Fibroblast of lung (primary cell): ENCODE measurements around the gene CGB7. TPM values are rescaled to one million over a fixed set of nuclear protein-coding genes. Genes with fewer than 3 reads are reported as not detected.

Experiments used
- DNase-seq, 2 donors: peaks; one replicate each; pipeline versions ENCODE4 v3.0.0 to v3.0.0-alpha.2; 2010; ENCODE audit warnings: low read depth in 2 of 2
- H2AFZ ChIP-seq: 2 replicates; pipeline ENCODE4 v1.5.1; 2012; ENCODE audit warnings: low read length, control low read depth, inconsistent platforms
- H3K27ac ChIP-seq: 2 replicates; pipeline ENCODE4 v1.5.1; 2011; ENCODE audit warnings: low read length, control low read depth; ENCODE audit not compliant: insufficient read depth
- H3K27me3 ChIP-seq: 2 replicates; pipeline ENCODE4 v1.5.1; 2011; ENCODE audit warnings: mild to moderate bottlenecking, low read length; ENCODE audit not compliant: control insufficient read depth, insufficient read depth
- H3K36me3 ChIP-seq: 2 replicates; pipeline ENCODE4 v1.5.1; 2011; ENCODE audit warnings: low read length; ENCODE audit not compliant: control insufficient read depth, insufficient read depth
- H3K4me1 ChIP-seq: 2 replicates; pipeline ENCODE4 v1.5.1; 2011; ENCODE audit warnings: low read length; ENCODE audit not compliant: control insufficient read depth, insufficient read depth; ENCODE audit errors: extremely low read depth
- H3K4me2 ChIP-seq: 2 replicates; pipeline ENCODE4 v1.5.1; 2011; ENCODE audit warnings: low read length, control low read depth; ENCODE audit not compliant: insufficient read depth; ENCODE audit errors: extremely low read depth
- H3K4me3 ChIP-seq, 4 experiments: fragments of 200-600 bp in 1 of 4; sonication (generic) in 1 of 4; replicated peaks in 1 of 4; 2 replicates each; pipeline ENCODE4 v1.5.1; 2011 to 2016; ENCODE audit warnings: low read length in 4 of 4, low read depth in 3 of 4, mild to moderate bottlenecking in 3 of 4, control low read depth in 2 of 4, inconsistent platforms in 1 of 4, mixed read lengths in 1 of 4; ENCODE audit not compliant: insufficient read depth in 1 of 4; ENCODE audit errors: control extremely low read depth in 1 of 4
- H3K79me2 ChIP-seq: 2 replicates; pipeline ENCODE4 v1.5.1; 2012; ENCODE audit warnings: mild to moderate bottlenecking, low read length, inconsistent platforms; ENCODE audit not compliant: control insufficient read depth, insufficient read depth
- H3K9ac ChIP-seq: 2 replicates; pipeline ENCODE4 v1.5.1; 2011; ENCODE audit warnings: mild to moderate bottlenecking, low read length, control low read depth; ENCODE audit not compliant: insufficient read depth
- H3K9me3 ChIP-seq: 2 replicates; pipeline ENCODE4 v1.5.1; 2012; ENCODE audit warnings: low read depth, low read length; ENCODE audit not compliant: control insufficient read depth, insufficient read depth
- H4K20me1 ChIP-seq: 2 replicates; pipeline ENCODE4 v1.5.1; 2011; ENCODE audit warnings: low read length; ENCODE audit not compliant: control insufficient read depth, insufficient read depth; ENCODE audit errors: extremely low read depth
- EZH2 ChIP-seq: IDR thresholded peaks from 2 replicates; pipeline ENCODE4 v1.5.1; 2012; ENCODE audit warnings: low read length, control low read depth, mild to moderate bottlenecking; ENCODE audit errors: missing control alignments
- polyA plus RNA-seq, 2 donors: library from polyadenylated mRNA; depleted of rRNA in 1 of 2; stranded (reverse) in 1 of 2; unstranded in 1 of 2; fragments of >200 nt; gene quantifications; 2 replicates each; pipeline ENCODE4 v1.2.1, GENCODE V29; 2011 to 2012; ENCODE audit warnings: missing spikeins in 1 of 2
- total RNA-seq: library from RNA; depleted of rRNA; stranded (reverse); fragments of >200 nt; gene quantifications from 2 replicates; pipeline ENCODE4 v1.2.1, GENCODE V29; 2014
- TF ChIP-seq, protein P1 (sequence below), 2 donors: IDR thresholded peaks in 1 of 2; conservative IDR thresholded peaks in 1 of 2; 1 replicate in 1 of 2; 2 replicates in 1 of 2; pipeline ENCODE4 v1.5.1; 2011 to 2012; ENCODE audit warnings: low read length in 2 of 2, control low read depth in 1 of 2, inconsistent platforms in 1 of 2, low read depth in 1 of 2, mild to moderate bottlenecking in 1 of 2

CGB7 gene
- total and polyA plus RNA-seq, 2 donors (not counting 1 experiment from before 2014, with no cell fraction given), result under 0.01 to 0.12 TPM

DNA sequence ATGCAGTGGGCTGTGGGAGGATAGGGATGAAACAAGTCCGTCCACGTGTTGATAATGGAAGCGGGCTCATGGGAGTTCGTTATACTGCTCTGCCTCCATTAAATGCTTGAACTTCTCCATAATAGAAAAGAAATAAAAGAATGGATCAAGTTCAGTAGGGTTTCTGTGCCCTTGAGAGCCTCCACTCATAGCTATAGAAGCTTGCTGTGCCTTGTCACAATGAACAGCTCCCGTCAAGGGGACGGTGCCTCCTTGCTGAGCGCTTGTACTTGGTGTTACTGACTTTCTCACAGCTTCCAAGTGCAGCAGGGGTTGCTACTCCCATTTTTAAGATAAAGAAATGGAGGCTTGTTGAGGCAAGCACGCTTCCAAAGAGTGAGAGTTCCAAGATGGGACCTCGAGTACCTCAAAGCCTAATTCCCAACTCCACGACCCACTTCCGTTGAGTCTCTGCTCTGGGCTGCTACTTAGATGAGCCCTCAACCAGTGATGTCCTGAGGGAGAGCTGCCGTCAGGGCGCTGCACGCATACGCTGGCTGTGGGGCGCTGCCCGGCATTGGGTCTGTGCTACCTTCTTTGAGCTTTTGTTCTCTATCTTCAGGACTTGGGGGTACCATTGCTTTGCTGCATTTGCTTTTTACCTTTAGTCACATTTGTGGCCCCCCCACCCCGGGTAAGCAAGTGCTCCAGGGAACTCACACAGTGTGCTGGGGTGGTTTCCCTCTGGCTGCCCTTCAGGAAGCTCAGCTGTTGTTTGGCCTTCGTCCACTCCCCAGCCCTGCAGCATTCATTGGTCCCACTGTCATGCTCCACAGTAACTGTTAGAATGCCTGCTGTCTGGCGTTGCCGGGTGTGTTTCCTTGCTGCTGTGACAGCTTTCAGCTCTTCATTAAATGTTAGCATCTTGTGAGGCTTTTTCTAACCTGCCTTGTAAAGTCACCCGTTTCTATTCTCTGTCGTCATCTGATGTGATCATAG is 37.2 kb upstream of the CGB7 start:
- TF ChIP-seq, protein P1, sequence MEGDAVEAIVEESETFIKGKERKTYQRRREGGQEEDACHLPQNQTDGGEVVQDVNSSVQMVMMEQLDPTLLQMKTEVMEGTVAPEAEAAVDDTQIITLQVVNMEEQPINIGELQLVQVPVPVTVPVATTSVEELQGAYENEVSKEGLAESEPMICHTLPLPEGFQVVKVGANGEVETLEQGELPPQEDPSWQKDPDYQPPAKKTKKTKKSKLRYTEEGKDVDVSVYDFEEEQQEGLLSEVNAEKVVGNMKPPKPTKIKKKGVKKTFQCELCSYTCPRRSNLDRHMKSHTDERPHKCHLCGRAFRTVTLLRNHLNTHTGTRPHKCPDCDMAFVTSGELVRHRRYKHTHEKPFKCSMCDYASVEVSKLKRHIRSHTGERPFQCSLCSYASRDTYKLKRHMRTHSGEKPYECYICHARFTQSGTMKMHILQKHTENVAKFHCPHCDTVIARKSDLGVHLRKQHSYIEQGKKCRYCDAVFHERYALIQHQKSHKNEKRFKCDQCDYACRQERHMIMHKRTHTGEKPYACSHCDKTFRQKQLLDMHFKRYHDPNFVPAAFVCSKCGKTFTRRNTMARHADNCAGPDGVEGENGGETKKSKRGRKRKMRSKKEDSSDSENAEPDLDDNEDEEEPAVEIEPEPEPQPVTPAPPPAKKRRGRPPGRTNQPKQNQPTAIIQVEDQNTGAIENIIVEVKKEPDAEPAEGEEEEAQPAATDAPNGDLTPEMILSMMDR (conservative IDR thresholded peaks at IDR 0.05 in 1 of 2, IDR thresholded peaks at IDR 0.05 in 1 of 2; ENCODE audit: low read depth in 1 of 2, low read length in 2 of 2), result no peak
- no peak for TF ChIP-seq EZH2
- Histone ChIP-seq H3K4me2 (no peak overlapping the region), H3K4me1 (no peaks in the 10 kb centered on the region), H3K9ac (no peak overlapping the region), H2AFZ (no peak overlapping the region), H3K27me3 (no peaks in the 10 kb centered on the region), H3K4me3 (no peak overlapping the region), H4K20me1 (no peaks in the 10 kb centered on the region), H3K36me3 (peaks cover 30% of the 10 kb centered on the region), H3K27ac (no peak overlapping the region), H3K79me2 (peaks cover 41% of the 10 kb centered on the region), H3K9me3 (no peaks in the 10 kb centered on the region)
- DNase-seq, result no peak

DNA sequence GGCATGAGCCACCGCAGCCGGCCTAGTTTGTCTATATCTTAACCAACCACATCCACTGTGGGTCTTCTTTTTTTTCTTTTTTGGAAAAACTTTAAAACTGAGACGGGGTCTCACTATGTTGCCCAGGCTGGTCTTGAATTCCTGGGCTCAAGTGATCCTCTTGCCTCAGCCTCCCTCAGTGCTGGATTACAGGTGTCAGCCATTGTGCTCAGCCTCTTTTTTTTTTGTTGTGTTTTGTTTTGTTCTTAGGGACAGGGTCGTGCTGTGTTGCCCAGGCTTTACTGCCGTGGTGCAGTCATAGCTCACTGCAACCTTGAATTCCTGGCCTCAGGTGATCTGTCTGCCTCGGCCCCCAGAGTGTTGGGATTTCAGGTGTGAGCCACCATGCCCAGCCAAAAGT is 35.1 kb upstream of the CGB7 start:
- peaks cover 25% of the 10 kb centered on the region for H3K36me3 ChIP-seq

DNA sequence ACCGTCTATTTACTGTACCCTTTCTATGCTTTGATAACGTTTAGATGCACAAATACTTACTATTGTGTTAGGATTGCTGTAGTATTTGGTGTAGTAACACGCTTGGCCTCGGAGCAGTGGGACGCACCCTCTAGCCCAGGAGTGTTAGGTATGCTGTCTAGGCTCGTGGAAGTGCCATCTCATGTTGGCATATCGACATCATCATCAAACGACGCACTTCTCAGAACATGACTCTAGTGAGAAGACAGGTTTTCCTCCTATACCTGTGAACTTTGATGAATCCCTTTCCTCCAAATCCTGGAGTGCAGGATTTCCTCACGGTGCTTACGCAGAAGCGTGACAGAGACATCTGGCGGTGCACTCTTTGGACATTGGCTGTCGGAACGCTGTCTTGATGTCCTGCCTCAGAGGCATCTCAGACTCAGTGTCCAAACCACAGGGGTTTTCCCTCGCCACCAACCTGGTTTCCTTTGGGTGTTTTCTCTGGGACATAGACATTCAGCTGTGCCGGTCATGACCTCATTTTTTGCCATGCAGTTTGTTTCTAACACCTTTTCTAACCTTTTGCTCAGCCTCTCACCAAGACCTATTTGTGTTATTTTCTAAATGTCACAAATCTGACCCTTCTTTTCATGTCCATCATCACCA is 34.0 kb upstream of the CGB7 start:
- no peak overlapping the region for H3K4me3 ChIP-seq
- peaks cover 7% of the 10 kb centered on the region for H3K4me1 ChIP-seq
- no peaks in the 10 kb centered on the region for H3K9me3 ChIP-seq
- no peak overlapping the region for H2AFZ ChIP-seq
- no peak overlapping the region for H3K27ac ChIP-seq
- no peak overlapping the region for H3K4me2 ChIP-seq
- TF ChIP-seq, protein P1 (conservative IDR thresholded peaks at IDR 0.05 in 1 of 2, IDR thresholded peaks at IDR 0.05 in 1 of 2; ENCODE audit: low read depth in 1 of 2, low read length in 2 of 2), result no peak
- TF ChIP-seq EZH2, result no peak
- no peaks in the 10 kb centered on the region for H4K20me1 ChIP-seq
- no peak for DNase-seq
- peaks cover 23% of the 10 kb centered on the region for H3K36me3 ChIP-seq
- no peaks in the 10 kb centered on the region for H3K27me3 ChIP-seq
- H3K79me2 ChIP-seq, result peaks cover 60% of the 10 kb centered on the region
- H3K9ac ChIP-seq, result no peak overlapping the region

More for the DNA sequence above, 35.1 kb upstream of the CGB7 start:
- H3K27me3 ChIP-seq, result no peaks in the 10 kb centered on the region
- H3K9me3 ChIP-seq, result no peaks in the 10 kb centered on the region
- H3K79me2 ChIP-seq, result peaks cover 48% of the 10 kb centered on the region
- H3K4me2 ChIP-seq, result no peak overlapping the region
- DNase-seq, result no peak
- no peak overlapping the region for H2AFZ ChIP-seq
- no peaks in the 10 kb centered on the region for H4K20me1 ChIP-seq
- no peak overlapping the region for H3K9ac ChIP-seq
- TF ChIP-seq, protein P1 (conservative IDR thresholded peaks at IDR 0.05 in 1 of 2, IDR thresholded peaks at IDR 0.05 in 1 of 2; ENCODE audit: low read depth in 1 of 2, low read length in 2 of 2), result no peak
- no peak for TF ChIP-seq EZH2
- no peak overlapping the region for H3K27ac ChIP-seq
- H3K4me1 ChIP-seq, result peaks cover 2% of the 10 kb centered on the region
- no peak overlapping the region for H3K4me3 ChIP-seq
